ENCODE results near the gene DIPK1A. TPM values are rescaled to one million over a fixed set of nuclear protein-coding genes. Genes with fewer than 3 reads are reported as not detected.

The DIPK1A gene
- total RNA-seq, 1 donor from 2014 or later: 3.6 TPM

GRCh38 chr1:92989936-92990583 is 28.8 kb upstream of the DIPK1A start:
- TF ChIP-seq EZH2 (IDR thresholded peaks at IDR 0.05) (no peak), EZH2phosphoT487 (IDR thresholded peaks at IDR 0.05) (no peak)
- TF ChIP-seq, protein P1, sequence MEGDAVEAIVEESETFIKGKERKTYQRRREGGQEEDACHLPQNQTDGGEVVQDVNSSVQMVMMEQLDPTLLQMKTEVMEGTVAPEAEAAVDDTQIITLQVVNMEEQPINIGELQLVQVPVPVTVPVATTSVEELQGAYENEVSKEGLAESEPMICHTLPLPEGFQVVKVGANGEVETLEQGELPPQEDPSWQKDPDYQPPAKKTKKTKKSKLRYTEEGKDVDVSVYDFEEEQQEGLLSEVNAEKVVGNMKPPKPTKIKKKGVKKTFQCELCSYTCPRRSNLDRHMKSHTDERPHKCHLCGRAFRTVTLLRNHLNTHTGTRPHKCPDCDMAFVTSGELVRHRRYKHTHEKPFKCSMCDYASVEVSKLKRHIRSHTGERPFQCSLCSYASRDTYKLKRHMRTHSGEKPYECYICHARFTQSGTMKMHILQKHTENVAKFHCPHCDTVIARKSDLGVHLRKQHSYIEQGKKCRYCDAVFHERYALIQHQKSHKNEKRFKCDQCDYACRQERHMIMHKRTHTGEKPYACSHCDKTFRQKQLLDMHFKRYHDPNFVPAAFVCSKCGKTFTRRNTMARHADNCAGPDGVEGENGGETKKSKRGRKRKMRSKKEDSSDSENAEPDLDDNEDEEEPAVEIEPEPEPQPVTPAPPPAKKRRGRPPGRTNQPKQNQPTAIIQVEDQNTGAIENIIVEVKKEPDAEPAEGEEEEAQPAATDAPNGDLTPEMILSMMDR (IDR thresholded peaks at IDR 0.05): no peak
- no peaks in the 10 kb centered on the region for H3K36me3 Mint-ChIP-seq
- no peak for DNase-seq (ENCODE audit: low spot score)
- Histone ChIP-seq H4K20me1 (ENCODE audit: low read depth) (no peaks in the 10 kb centered on the region), H3K4me3 (no peak overlapping the region), H3K79me2 (ENCODE audit: low read depth) (no peaks in the 10 kb centered on the region), H3K4me2 (no peak overlapping the region), H3K4me1 (no peaks in the 10 kb centered on the region), H3K9me3 (ENCODE audit: low read depth) (no peaks in the 10 kb centered on the region), H3K9ac (no peak overlapping the region), H3K36me3 (no peaks in the 10 kb centered on the region), H3F3A (ENCODE audit: low read depth) (no peaks in the 10 kb centered on the region), H3K27me3 (no peaks in the 10 kb centered on the region), H2AFZ (replicated peaks) (no peak overlapping the region), H3K27ac (no peak overlapping the region)
- H3K4me1 Mint-ChIP-seq: no peaks in the 10 kb centered on the region
- H3K9me3 Mint-ChIP-seq: no peaks in the 10 kb centered on the region
- H3K27ac Mint-ChIP-seq: no peak overlapping the region
- H3K4me3 Mint-ChIP-seq: no peak overlapping the region
- H3K27me3 Mint-ChIP-seq (ENCODE audit: insufficient read depth, low read depth): no peaks in the 10 kb centered on the region

DNA sequence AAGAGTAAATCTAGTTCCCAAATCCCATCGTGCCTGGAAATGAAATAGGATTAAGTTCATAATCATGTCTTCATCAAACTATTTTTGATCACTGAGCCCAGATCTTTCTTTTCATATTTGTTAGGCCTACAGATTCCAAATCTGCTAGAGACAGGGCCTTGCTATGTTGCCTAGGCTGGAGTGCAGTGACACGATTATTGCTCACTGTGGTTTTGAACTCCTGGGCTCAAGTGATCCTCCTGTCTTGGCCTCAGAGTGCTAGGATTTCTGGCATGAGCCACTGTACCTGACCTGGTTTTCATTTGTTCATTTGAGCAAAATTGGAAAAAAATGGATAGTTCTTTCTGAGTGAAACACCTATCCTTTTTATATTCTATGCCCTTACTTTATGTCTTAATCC is 28.0 kb upstream of the DIPK1A start:
- Mint-ChIP-seq H3K27ac (no peak overlapping the region), H3K9me3 (no peaks in the 10 kb centered on the region), H3K4me3 (no peak overlapping the region), H3K36me3 (no peaks in the 10 kb centered on the region), H3K27me3 (ENCODE audit: insufficient read depth, low read depth) (no peaks in the 10 kb centered on the region), H3K4me1 (no peaks in the 10 kb centered on the region)
- Histone ChIP-seq H3K27ac (no peak overlapping the region), H2AFZ (replicated peaks) (no peak overlapping the region), H3K4me2 (no peak overlapping the region), H3K9ac (no peak overlapping the region), H4K20me1 (ENCODE audit: low read depth) (no peaks in the 10 kb centered on the region), H3K36me3 (no peaks in the 10 kb centered on the region), H3K9me3 (ENCODE audit: low read depth) (no peaks in the 10 kb centered on the region), H3K4me3 (no peak overlapping the region), H3K4me1 (no peaks in the 10 kb centered on the region), H3K79me2 (ENCODE audit: low read depth) (no peaks in the 10 kb centered on the region), H3F3A (ENCODE audit: low read depth) (no peaks in the 10 kb centered on the region), H3K27me3 (no peaks in the 10 kb centered on the region)
- TF ChIP-seq EZH2phosphoT487 (IDR thresholded peaks at IDR 0.05) (no peak), EZH2 (IDR thresholded peaks at IDR 0.05) (no peak)
- TF ChIP-seq, protein P1 (IDR thresholded peaks at IDR 0.05): no peak
- no peak for DNase-seq (ENCODE audit: low spot score)

- Histone ChIP-seq H3K4me1 (no peaks in the 10 kb centered on the region), H3K4me3 (no peak overlapping the region), H3K79me2 (ENCODE audit: low read depth) (no peaks in the 10 kb centered on the region), H3K9ac (no peak overlapping the region), H3K4me2 (no peak overlapping the region), H3K9me3 (ENCODE audit: low read depth) (no peaks in the 10 kb centered on the region), H3K27me3 (no peaks in the 10 kb centered on the region), H4K20me1 (ENCODE audit: low read depth) (no peaks in the 10 kb centered on the region), H3F3A (ENCODE audit: low read depth) (no peaks in the 10 kb centered on the region), H3K27ac (no peak overlapping the region), H2AFZ (replicated peaks) (no peak overlapping the region), H3K36me3 (no peaks in the 10 kb centered on the region)
- TF ChIP-seq EZH2phosphoT487 (IDR thresholded peaks at IDR 0.05) (no peak), EZH2 (IDR thresholded peaks at IDR 0.05) (no peak)
- TF ChIP-seq, protein P1 (IDR thresholded peaks at IDR 0.05): no peak
- H3K27me3 Mint-ChIP-seq (ENCODE audit: insufficient read depth, low read depth): no peaks in the 10 kb centered on the region
- no peak for DNase-seq (ENCODE audit: low spot score)
- no peaks in the 10 kb centered on the region for H3K9me3 Mint-ChIP-seq
- H3K4me1 Mint-ChIP-seq: no peaks in the 10 kb centered on the region
- no peaks in the 10 kb centered on the region for H3K36me3 Mint-ChIP-seq
- H3K27ac Mint-ChIP-seq: no peak overlapping the region
- H3K4me3 Mint-ChIP-seq: no peak overlapping the region
These were observed 26.2 kb upstream of the DIPK1A start for GRCh38 chr1:92987462-92987861.

Measured in neural progenitor cell (in vitro differentiated cells).